ENCODE data around the gene PUS10. TPM values are rescaled to one million over a fixed set of nuclear protein-coding genes. Genes with fewer than 3 reads are reported as not detected.

The PUS10 gene
- polyA plus RNA-seq, 1 donor (not counting 4 experiments of a cell fraction or from before 2014, with no cell fraction given): 4.8 TPM

- TF ChIP-seq EZH2 (IDR thresholded peaks at IDR 0.05; ENCODE audit: low read length) (no peak), CTCF (optimal IDR thresholded peaks at IDR 0.05 in 1 of 3, IDR thresholded peaks at IDR 0.05 in 1 of 3, conservative IDR thresholded peaks at IDR 0.05 in 1 of 3; ENCODE audit: extremely low read depth in 1 of 3, insufficient read depth in 2 of 3, low read length in 3 of 3) (no peak)
- Histone ChIP-seq H3K4me1 (ENCODE audit: control insufficient read depth, extremely low read depth, insufficient read depth, low read length) (no peaks in the 10 kb centered on the region), H3K9me3 (ENCODE audit: control insufficient read depth, low read depth, low read length) (no peaks in the 10 kb centered on the region), H3K9ac (ENCODE audit: control insufficient read depth, extremely low read depth, insufficient read depth, low read length) (no peak overlapping the region), H4K20me1 (ENCODE audit: control insufficient read depth, extremely low read depth, insufficient read depth, low read length) (no peaks in the 10 kb centered on the region), H2AFZ (ENCODE audit: control insufficient read depth, low read length) (no peak overlapping the region), H3K4me3 (ENCODE audit: control insufficient read depth in 2 of 3, extremely low read depth in 1 of 3, insufficient read depth in 2 of 3, low read depth in 1 of 3, low read length in 3 of 3) (no peak overlapping the region), H3K27ac (ENCODE audit: control insufficient read depth, insufficient read depth, low read length) (no peak overlapping the region), H3K36me3 (ENCODE audit: control insufficient read depth in 2 of 2, extremely low read depth in 1 of 2, insufficient read depth in 2 of 2, low read length in 2 of 2) (peaks cover 5 to 21% of the 10 kb centered on the region in 2 experiments), H3K9me1 (ENCODE audit: control insufficient read depth, extremely low read depth, insufficient read depth, low read length) (no peaks in the 10 kb centered on the region), H3K4me2 (ENCODE audit: control insufficient read depth, extremely low read depth, insufficient read depth, low read depth, low read length) (no peak overlapping the region), H3K27me3 (ENCODE audit: control insufficient read depth, extremely low read depth, insufficient read depth, low read length) (no peaks in the 10 kb centered on the region), H3K79me2 (ENCODE audit: control insufficient read depth, insufficient read depth, low read length) (no peaks in the 10 kb centered on the region)
- DNase-seq (ENCODE audit: low read depth, low spot score) (no peak), FAIRE-seq (no peak)
- dilution Hi-C loops (cut with MboI; ENCODE audit: extremely low pct_ligation_motif_present, low sequenced_read_pairs): no loop called here
These were observed 91.1 kb downstream of the PUS10 start for GRCh38 chr2:60926741-60927552.

- FAIRE-seq: no peak
- no peak for TF ChIP-seq CTCF (optimal IDR thresholded peaks at IDR 0.05 in 1 of 3, IDR thresholded peaks at IDR 0.05 in 1 of 3, conservative IDR thresholded peaks at IDR 0.05 in 1 of 3; ENCODE audit: extremely low read depth in 1 of 3, insufficient read depth in 2 of 3, low read length in 3 of 3)
- no peak for TF ChIP-seq EZH2 (IDR thresholded peaks at IDR 0.05; ENCODE audit: low read length)
- Histone ChIP-seq H3K4me2 (ENCODE audit: control insufficient read depth, extremely low read depth, insufficient read depth, low read depth, low read length) (no peak overlapping the region), H3K4me3 (ENCODE audit: control insufficient read depth in 2 of 3, extremely low read depth in 1 of 3, insufficient read depth in 2 of 3, low read depth in 1 of 3, low read length in 3 of 3) (no peak overlapping the region), H3K9me1 (ENCODE audit: control insufficient read depth, extremely low read depth, insufficient read depth, low read length) (no peaks in the 10 kb centered on the region), H4K20me1 (ENCODE audit: control insufficient read depth, extremely low read depth, insufficient read depth, low read length) (no peaks in the 10 kb centered on the region), H3K27me3 (ENCODE audit: control insufficient read depth, extremely low read depth, insufficient read depth, low read length) (no peaks in the 10 kb centered on the region), H2AFZ (ENCODE audit: control insufficient read depth, low read length) (no peak overlapping the region), H3K79me2 (ENCODE audit: control insufficient read depth, insufficient read depth, low read length) (no peaks in the 10 kb centered on the region), H3K4me1 (ENCODE audit: control insufficient read depth, extremely low read depth, insufficient read depth, low read length) (no peaks in the 10 kb centered on the region), H3K9me3 (ENCODE audit: control insufficient read depth, low read depth, low read length) (no peaks in the 10 kb centered on the region), H3K36me3 (ENCODE audit: control insufficient read depth in 2 of 2, extremely low read depth in 1 of 2, insufficient read depth in 2 of 2, low read length in 2 of 2) (peaks cover 8 to 24% of the 10 kb centered on the region in 2 experiments), H3K27ac (ENCODE audit: control insufficient read depth, insufficient read depth, low read length) (no peak overlapping the region), H3K9ac (ENCODE audit: control insufficient read depth, extremely low read depth, insufficient read depth, low read length) (no peak overlapping the region)
- dilution Hi-C loops (cut with MboI; ENCODE audit: extremely low pct_ligation_motif_present, low sequenced_read_pairs): no loop called here
- no peak for DNase-seq (ENCODE audit: low read depth, low spot score)
These were observed 91.9 kb downstream of the PUS10 start for GRCh38 chr2:60925994-60926740.

All from keratinocyte (primary cell).